A549 (cell line): ENCODE results near the gene TMEM170A. TPM values are rescaled to one million over a fixed set of nuclear protein-coding genes. Genes with fewer than 3 reads are reported as not detected.
"Not testable (repeated sequence)": the region's sequence is repeated elsewhere in the genome, so short reads cannot be mapped to it uniquely, and the experiment has no call there.

Experiments used
- ATAC-seq, 2 experiments: fragments of 200-7000 bp in 1 of 2; fragments of >200 bp in 1 of 2; cut with Nextera tagmentation in 1 of 2; cut with Tn5 transposase in 1 of 2; 3 replicates each; pipeline versions ENCODE4 v1.8.0 to v1.9.1; 2018 to 2020; ENCODE audit warnings: mild to moderate bottlenecking in 1 of 2, moderate library complexity in 1 of 2
- CTCF ChIA-PET: fragments of 300-600 bp; sonication (Branson Sonifier 250); formaldehyde crosslinking; extraction: SDS; loops from one replicate; lab custom pipeline; 2021; ENCODE audit warnings: antibody characterized with exemption, inconsistent platforms; lab: Yijun Ruan, JAX
- POLR2A ChIA-PET: fragments of 350-600 bp; formaldehyde crosslinking; extraction: SDS; loops from one replicate; lab custom pipeline; 2021; ENCODE audit warnings: antibody characterized with exemption, inconsistent platforms; lab: Yijun Ruan, JAX
- DNase-seq, 2 experiments: peaks; one replicate each; pipeline versions ENCODE4 v3.0.0 to v3.0.0-alpha.2; 2011 to 2016; ENCODE audit warnings: low read depth in 1 of 2, low spot score in 1 of 2
- FAIRE-seq: peaks from 2 replicates; lab custom pipeline; 2011; peaks lifted over from hg19 to GRCh38; lab: Jason Lieb, UNC
- H3K27ac ChIP-seq, 2 experiments: fragments of >200 bp; sonication (Bioruptor Twin); formaldehyde crosslinking; 3 replicates each; pipeline ENCODE4 v1.5.1; 2016 to 2017
- H3K4me1 ChIP-seq: fragments of >200 bp; sonication (Bioruptor Twin); formaldehyde crosslinking; 3 replicates; pipeline ENCODE4 v1.6.1; 2016
- H3K4me2 ChIP-seq: fragments of >200 bp; sonication (Bioruptor Twin); formaldehyde crosslinking; 3 replicates; pipeline ENCODE4 v1.6.1; 2016
- H3K4me3 ChIP-seq: fragments of >200 bp; sonication (Bioruptor Twin); formaldehyde crosslinking; 3 replicates; pipeline ENCODE4 v1.5.1; 2016
- H3K9me3 ChIP-seq: fragments of >200 bp; sonication (Bioruptor Twin); formaldehyde crosslinking; 3 replicates; pipeline ENCODE4 v1.6.1; 2016
- CBX2 ChIP-seq: fragments of 200-600 bp; sonication (generic); IDR thresholded peaks from 2 replicates; pipeline ENCODE4 v1.6.1; 2016; ENCODE audit warnings: low read depth, mild to moderate bottlenecking, borderline replicate concordance
- CHD2 ChIP-seq: fragments of 150-350 bp; IDR thresholded peaks from 2 replicates; pipeline ENCODE4 v1.6.1; 2014; ENCODE audit warnings: low read length; ENCODE audit not compliant: partially characterized antibody
- CHD4 ChIP-seq: fragments of 200-600 bp; sonication (generic); IDR thresholded peaks from 2 replicates; pipeline ENCODE4 v1.6.1; 2016; ENCODE audit warnings: antibody characterized with exemption, mild to moderate bottlenecking, borderline replicate concordance
- EHMT2 ChIP-seq: fragments of 200-600 bp; sonication (generic); IDR thresholded peaks from 2 replicates; pipeline ENCODE4 v1.6.1; 2016; ENCODE audit warnings: antibody characterized with exemption, low read depth, mild to moderate bottlenecking, moderate library complexity
- FOXS1 ChIP-seq: fragments of 250-450 bp; sonication (Bioruptor Pico); IDR thresholded peaks from 2 replicates; pipeline ENCODE4 v1.5.0; 2020; ENCODE audit warnings: mild to moderate bottlenecking, moderate library complexity
- HOXB13 ChIP-seq: fragments of 250-450 bp; sonication (Bioruptor Pico); IDR thresholded peaks from 2 replicates; pipeline ENCODE4 v1.5.0; 2020; ENCODE audit warnings: low read depth, mild to moderate bottlenecking, moderate library complexity
- KDM1A ChIP-seq: fragments of 200-600 bp; sonication (generic); IDR thresholded peaks from 2 replicates; pipeline ENCODE4 v1.6.1; 2016; ENCODE audit warnings: low read depth, mild to moderate bottlenecking
- NPAS2 ChIP-seq: fragments of 250-450 bp; sonication (Bioruptor Pico); IDR thresholded peaks from 2 replicates; pipeline ENCODE4 v1.8.0; 2022; ENCODE audit warnings: mild to moderate bottlenecking, moderate library complexity, borderline replicate concordance
- NR3C1 ChIP-seq: fragments of >200 bp; sonication (Bioruptor Twin); formaldehyde crosslinking; IDR thresholded peaks from 3 replicates; pipeline ENCODE4 v1.6.1; 2017
- RCOR1 ChIP-seq: fragments of 150-350 bp; IDR thresholded peaks from 2 replicates; pipeline ENCODE4 v1.6.1; 2014; ENCODE audit warnings: antibody characterized with exemption, low read length, low read depth
- RFX5 ChIP-seq: fragments of 450-650 bp; IDR thresholded peaks from 2 replicates; pipeline ENCODE4 v1.7.1; 2014; ENCODE audit warnings: antibody characterized with exemption, mild to moderate bottlenecking, moderate library complexity
- SREBF2 ChIP-seq: fragments of 450-650 bp; IDR thresholded peaks from 2 replicates; pipeline ENCODE4 v1.6.1; 2014; ENCODE audit warnings: mild to moderate bottlenecking, moderate library complexity
- TFCP2L1 ChIP-seq: fragments of 250-450 bp; sonication (Bioruptor Pico); IDR thresholded peaks from 2 replicates; pipeline ENCODE4 v1.5.0; 2021; ENCODE audit warnings: mild to moderate bottlenecking
- WGBS: methylation state at CpG from one replicate; pipeline ENCODE4 v1.1.6; 2017; ENCODE audit errors: missing lambda C conversion rate; 5-methylcytosine and 5-hydroxymethylcytosine counted together
- polyA plus RNA-seq, 4 experiments: library from polyadenylated mRNA; depleted of rRNA in 3 of 4; stranded (reverse); fragments of >200 nt; fragmentation: RNase III in 1 of 4; extraction: RNeasy Plus Mini Kit Qiagen cat#74134 plus additional on column Dnase treatment in 1 of 4; gene quantifications; 2 replicates in 3 of 4; 3 replicates in 1 of 4; pipeline ENCODE4 v1.2.3, GENCODE V29; 2011 to 2017
- TF ChIP-seq, protein P1 (sequence below): fragments of 200-600 bp; sonication (generic); IDR thresholded peaks from 2 replicates; pipeline ENCODE4 v1.6.1; 2016; ENCODE audit warnings: antibody characterized with exemption, mild to moderate bottlenecking, moderate library complexity

The TMEM170A gene
- polyA plus RNA-seq, 2 of the 4 experiments (the other 2 are of a cell fraction), result 13.9 to 21.7 TPM

DNA sequence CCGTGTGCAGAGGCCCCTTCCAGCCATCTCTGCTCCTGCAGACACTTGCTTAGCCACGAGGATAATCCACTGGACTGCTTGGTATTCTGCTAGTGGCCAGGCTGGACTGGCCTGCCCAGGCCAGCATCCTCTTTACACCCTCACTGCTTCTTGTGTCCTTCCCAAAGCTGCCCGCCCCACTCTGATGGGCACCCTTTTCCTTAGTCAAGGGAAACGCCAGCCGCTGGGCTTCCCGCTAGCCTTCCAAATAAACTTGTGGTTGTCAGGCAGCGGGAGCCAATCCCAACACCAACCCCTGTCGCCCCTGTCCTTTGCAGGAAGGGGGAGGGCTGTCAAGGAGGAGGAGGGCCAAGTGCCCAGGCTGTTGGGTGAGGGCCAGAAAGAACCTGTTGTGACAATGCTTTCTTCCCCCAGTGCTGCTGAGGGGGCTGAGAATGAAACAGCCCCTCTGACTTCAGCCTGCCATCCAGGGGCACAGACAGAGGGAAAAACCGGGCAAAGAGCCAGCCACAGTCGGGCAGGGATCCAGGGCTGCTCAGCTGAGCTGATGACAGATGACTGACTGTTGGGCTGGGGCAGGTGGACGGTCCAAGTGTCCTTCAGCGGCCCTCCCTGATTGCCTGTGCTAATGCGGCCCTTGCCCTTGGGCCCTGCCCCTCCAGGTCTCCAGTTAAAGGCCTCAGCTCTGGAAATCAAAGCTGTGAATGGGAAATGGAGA lies 34.3 kb upstream of the TMEM170A start:
- POLR2A ChIA-PET, H3K4me2 ChIP-seq, H3K4me3 ChIP-seq, H3K27ac ChIP-seq, H3K9me3 ChIP-seq, DNase-seq, FAIRE-seq: not testable (repeated sequence)
- WGBS, result 54% methylated on average over 10 of the region's 13 CpGs
- peaks cover 10% of the 10 kb centered on the region; the same call in 2 of the 3 replicates for H3K4me1 ChIP-seq
- CTCF ChIA-PET, result interaction anchor here (5.4 kb wide), 1 partner anchor 18 kb away, joined by 41 read pairs; no protein-coding TSS in a partner anchor
- ATAC-seq, result peak; percentile 31 to 50; a peak in 4 of 6 replicates

DNA sequence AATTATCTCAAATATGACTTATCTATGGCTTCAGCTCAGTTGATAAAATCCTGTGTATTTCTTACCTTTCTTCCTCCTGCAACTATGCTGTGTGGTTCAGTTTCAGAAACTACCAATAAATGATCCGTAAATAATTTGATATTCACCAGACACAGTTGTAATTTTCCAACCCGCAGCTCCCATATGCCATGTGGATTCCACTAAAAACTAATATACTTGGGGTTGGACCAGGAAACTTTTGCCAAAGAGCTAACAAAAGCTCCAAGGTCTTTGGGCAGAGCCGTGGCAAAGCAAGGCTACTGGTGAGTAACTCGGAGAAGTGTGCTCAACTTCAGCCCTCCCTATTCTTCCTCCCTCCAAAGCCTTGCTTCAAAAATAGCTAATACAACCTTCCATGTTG lies 33.1 kb upstream of the TMEM170A start:
- ChIA-PET CTCF (interaction anchor here (0.7 to 5.4 kb wide), 7 partner anchors 8 to 32 kb away, joined by 3 to 41 read pairs (median 8); no protein-coding TSS in a partner anchor), POLR2A (no interaction called here)
- no peak for ATAC-seq
- peaks cover 3% of the 10 kb centered on the region; the same call in 1 of the 3 replicates for H3K4me1 ChIP-seq
- WGBS, result 69% methylated on average over 4 of the region's 4 CpGs
- no peak overlapping the region for H3K4me2 ChIP-seq
- DNase-seq, result no peak
- no peak overlapping the region for H3K27ac ChIP-seq
- no peak for FAIRE-seq
- no peak overlapping the region for H3K4me3 ChIP-seq
- TF ChIP-seq SREBF2, result no peak
- TF ChIP-seq, protein P1, sequence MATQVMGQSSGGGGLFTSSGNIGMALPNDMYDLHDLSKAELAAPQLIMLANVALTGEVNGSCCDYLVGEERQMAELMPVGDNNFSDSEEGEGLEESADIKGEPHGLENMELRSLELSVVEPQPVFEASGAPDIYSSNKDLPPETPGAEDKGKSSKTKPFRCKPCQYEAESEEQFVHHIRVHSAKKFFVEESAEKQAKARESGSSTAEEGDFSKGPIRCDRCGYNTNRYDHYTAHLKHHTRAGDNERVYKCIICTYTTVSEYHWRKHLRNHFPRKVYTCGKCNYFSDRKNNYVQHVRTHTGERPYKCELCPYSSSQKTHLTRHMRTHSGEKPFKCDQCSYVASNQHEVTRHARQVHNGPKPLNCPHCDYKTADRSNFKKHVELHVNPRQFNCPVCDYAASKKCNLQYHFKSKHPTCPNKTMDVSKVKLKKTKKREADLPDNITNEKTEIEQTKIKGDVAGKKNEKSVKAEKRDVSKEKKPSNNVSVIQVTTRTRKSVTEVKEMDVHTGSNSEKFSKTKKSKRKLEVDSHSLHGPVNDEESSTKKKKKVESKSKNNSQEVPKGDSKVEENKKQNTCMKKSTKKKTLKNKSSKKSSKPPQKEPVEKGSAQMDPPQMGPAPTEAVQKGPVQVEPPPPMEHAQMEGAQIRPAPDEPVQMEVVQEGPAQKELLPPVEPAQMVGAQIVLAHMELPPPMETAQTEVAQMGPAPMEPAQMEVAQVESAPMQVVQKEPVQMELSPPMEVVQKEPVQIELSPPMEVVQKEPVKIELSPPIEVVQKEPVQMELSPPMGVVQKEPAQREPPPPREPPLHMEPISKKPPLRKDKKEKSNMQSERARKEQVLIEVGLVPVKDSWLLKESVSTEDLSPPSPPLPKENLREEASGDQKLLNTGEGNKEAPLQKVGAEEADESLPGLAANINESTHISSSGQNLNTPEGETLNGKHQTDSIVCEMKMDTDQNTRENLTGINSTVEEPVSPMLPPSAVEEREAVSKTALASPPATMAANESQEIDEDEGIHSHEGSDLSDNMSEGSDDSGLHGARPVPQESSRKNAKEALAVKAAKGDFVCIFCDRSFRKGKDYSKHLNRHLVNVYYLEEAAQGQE, result no peak
- TF ChIP-seq KDM1A, result no peak
- TF ChIP-seq TFCP2L1 (CRISPR knock-in tag), result no peak
- H3K9me3 ChIP-seq, result no peaks in the 10 kb centered on the region

DNA sequence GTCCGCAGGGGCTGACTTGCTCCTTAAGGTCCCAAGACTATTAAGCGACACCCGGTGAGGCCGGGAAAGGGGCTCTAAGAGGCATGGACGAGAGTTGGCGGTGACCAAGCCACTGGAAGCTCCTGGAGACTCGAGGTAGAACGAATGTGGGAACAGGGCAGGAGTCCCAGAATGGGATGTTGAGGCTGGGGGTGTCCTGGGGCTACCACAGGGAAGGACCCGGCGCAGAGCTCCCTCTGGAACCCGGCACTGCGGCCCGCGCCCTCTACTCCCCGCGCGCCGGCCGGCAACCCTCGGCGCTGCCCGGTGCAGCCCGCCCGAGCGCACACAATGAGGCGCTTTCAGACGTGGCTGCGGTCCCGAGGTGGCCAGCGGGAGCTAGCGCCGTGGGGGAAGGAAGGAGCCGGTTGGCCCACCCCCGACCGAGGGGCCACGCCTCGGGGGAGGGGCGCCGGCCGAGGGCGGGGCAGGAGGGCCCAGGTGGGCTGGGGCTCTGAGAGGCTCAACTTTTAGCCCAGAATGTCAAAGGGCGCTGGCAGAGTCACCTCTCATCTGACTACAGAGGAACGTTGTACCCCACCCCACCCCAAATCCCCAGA lies 30.7 kb upstream of the TMEM170A start, which contains the start of gene CHST6:
Gene CHST6, minus strand, starts transcription at position 366 of the 599 bp plus-strand sequence. CDS start 15,613 bp downstream, outside the sequence.
- Histone ChIP-seq H3K4me2 (peak within 1 kb of the TSS; percentile 94), H3K9me3 (no peaks in the 10 kb centered on the region), H3K4me3 (peak within 1 kb of the TSS; percentile 44), H3K27ac (peak within 1 kb of the TSS; percentile 60 to 83; a peak in 5 of 6 replicates), H3K4me1 (0 out of 3 replicates have a peak, but pooled peaks cover 3% of the 10 kb centered on the region)
- WGBS, result 46% methylated on average over 11 of the region's 43 CpGs
- no peak for FAIRE-seq
- ChIA-PET POLR2A (interaction anchor here (0.8 to 1.6 kb wide), 3 partner anchors 8 to 62 kb away, joined by 3 to 4 read pairs (median 3); partner anchors contain the start of gene CFDP1), CTCF (interaction anchor here (0.7 to 5.4 kb wide), 9 partner anchors 9 to 296 kb away, joined by 3 to 41 read pairs (median 5); no protein-coding TSS in a partner anchor)
- peak; percentile 47 to 82; a peak in 4 of 6 replicates for ATAC-seq
- TF ChIP-seq NR3C1 (no peak), CHD2 (no peak), CBX2 (no peak), CHD4 (no peak), RFX5 (no peak), EHMT2 (no peak), HOXB13 (CRISPR knock-in tag) (no peak), FOXS1 (no peak), RCOR1 (no peak), NPAS2 (CRISPR knock-in tag) (no peak)
- peak in 1 of 2 experiments; percentile 17 for DNase-seq
